K562 (cell line): ENCODE data around the gene KIAA0513. TPM values are rescaled to one million over a fixed set of nuclear protein-coding genes. Genes with fewer than 3 reads are reported as not detected.

ENCODE experiments used
- DLX4 ChIP-seq: fragments of 250-450 bp; sonication (Bioruptor Pico); IDR thresholded peaks from 2 replicates; pipeline ENCODE4 v1.6.1; 2021; ENCODE audit warnings: mild to moderate bottlenecking
- KLF16 ChIP-seq: IDR thresholded peaks from 2 replicates; pipeline ENCODE4 v1.6.1; 2016; ENCODE audit warnings: antibody characterized with exemption
- MXD1 ChIP-seq: fragments of 250-450 bp; sonication (Bioruptor Pico); IDR thresholded peaks from 2 replicates; pipeline ENCODE4 v1.8.0; 2021; ENCODE audit warnings: borderline replicate concordance, mild to moderate bottlenecking, moderate library complexity; ENCODE audit not compliant: poor library complexity, severe bottlenecking
- NCOA4 ChIP-seq: fragments of 450-650 bp; IDR thresholded peaks from 2 replicates; pipeline ENCODE4 v1.6.1; 2018; ENCODE audit warnings: mild to moderate bottlenecking; ENCODE audit not compliant: partially characterized antibody
- NELFE ChIP-seq: IDR thresholded peaks from 2 replicates; pipeline ENCODE4 v1.6.1; 2011; ENCODE audit warnings: mild to moderate bottlenecking; ENCODE audit not compliant: insufficient read depth, insufficient read length
- NR4A1 ChIP-seq, 2 experiments: fragments of 250-450 bp in 1 of 2; fragments of 450-650 bp in 1 of 2; sonication (Bioruptor Pico) in 1 of 2; IDR thresholded peaks; 2 replicates each; pipeline versions ENCODE4 v1.4.0 to v1.6.1; 2016 to 2020; ENCODE audit warnings: mild to moderate bottlenecking in 2 of 2, missing compliant biosample characterization in 1 of 2, missing genetic modification characterization in 1 of 2, moderate library complexity in 1 of 2
- PHF8 ChIP-seq: fragments of 200-600 bp; sonication (generic); IDR thresholded peaks from 2 replicates; pipeline ENCODE4 v1.6.1; 2012; ENCODE audit warnings: mixed run types, mild to moderate bottlenecking, inconsistent platforms, low read length, moderate library complexity, borderline replicate concordance
- POLR2G ChIP-seq: fragments of 200-400 bp; formaldehyde crosslinking; IDR thresholded peaks from 2 replicates; pipeline ENCODE4 v1.6.1; 2017; ENCODE audit warnings: low read depth, mild to moderate bottlenecking, antibody characterized with exemption, low read length, moderate library complexity
- POLR3G ChIP-seq: IDR thresholded peaks from 2 replicates; pipeline ENCODE4 v1.6.1; 2011; ENCODE audit not compliant: insufficient read length, insufficient replicate concordance; ENCODE audit errors: extremely low read depth
- RNF219 ChIP-seq: fragments of 250-450 bp; sonication (Bioruptor Pico); IDR thresholded peaks from 2 replicates; pipeline ENCODE4 v1.5.0; 2022; ENCODE audit warnings: mild to moderate bottlenecking
- SIN3B ChIP-seq: fragments of 450-650 bp; IDR thresholded peaks from 2 replicates; pipeline ENCODE4 v1.6.1; 2017; ENCODE audit warnings: low read depth, mild to moderate bottlenecking, moderate library complexity
- SLC30A9 ChIP-seq: fragments of 250-450 bp; sonication (Bioruptor Pico); IDR thresholded peaks from 2 replicates; pipeline ENCODE4 v1.8.0; 2022; ENCODE audit warnings: mild to moderate bottlenecking, moderate library complexity
- SMARCA4 ChIP-seq: fragments of 450-650 bp; IDR thresholded peaks from 2 replicates; pipeline ENCODE4 v1.6.1; 2016
- TGIF2 ChIP-seq: sonication (generic); formaldehyde crosslinking; IDR thresholded peaks from 2 replicates; pipeline ENCODE4 v1.8.1; 2022; ENCODE audit warnings: mild to moderate bottlenecking, missing genetic modification reagents, moderate library complexity
- ZBTB12 ChIP-seq: fragments of 250-450 bp; sonication (Bioruptor Pico); IDR thresholded peaks from 2 replicates; pipeline ENCODE4 v1.4.0; 2020
- ZBTB26 ChIP-seq: fragments of 450-650 bp; formaldehyde crosslinking; IDR thresholded peaks from 2 replicates; pipeline ENCODE4 v1.4.0; 2022; ENCODE audit warnings: missing genetic modification characterization
- ZBTB33 ChIP-seq: sonication (generic); formaldehyde crosslinking; IDR thresholded peaks from 2 replicates; pipeline ENCODE4 v1.8.1; 2023; ENCODE audit warnings: mild to moderate bottlenecking, missing genetic modification reagents
- ZNF175 ChIP-seq: fragments of 200-800 bp; sonication (Bioruptor generic); IDR thresholded peaks from 2 replicates; pipeline ENCODE4 v1.6.1; 2016; ENCODE audit warnings: low read depth, mild to moderate bottlenecking, missing genetic modification characterization, missing compliant biosample characterization
- polyA plus RNA-seq, 8 experiments: library from polyadenylated mRNA; depleted of rRNA in 4 of 8; stranded (reverse) in 5 of 8; unstranded in 3 of 8; fragments of >200 nt; fragmentation: Nextera tagmentation in 2 of 8; fragmentation: Illumina TruSeq in 1 of 8; extraction: Ambion mirVana in 2 of 8; extraction: Trizol in 1 of 8; gene quantifications; 2 replicates each; pipeline versions ENCODE4 v1.2.1 to v1.2.3, GENCODE V29; 2011 to 2014; ENCODE audit warnings: inconsistent platforms in 1 of 8, missing spikeins in 1 of 8
- total RNA-seq, 7 experiments: library from RNA; depleted of rRNA in 6 of 7; stranded (reverse); fragments of >200 nt in 6 of 7; fragmentation: Illumina TruSeq in 2 of 7; extraction: Trizol in 2 of 7; gene quantifications; 2 replicates each; pipeline versions ENCODE4 v1.2.1 to v1.2.3, GENCODE V29; 2011 to 2021; ENCODE audit warnings: low replicate concordance in 1 of 7

Gene KIAA0513
- total and polyA plus RNA-seq, 9 of the 15 experiments (the other 6 are each of a cell fraction or from before 2014, with no cell fraction given) = 0.18 to 13.7 (median 10.2) TPM

GRCh38 chr16:85114909-85115567 lies 87.4 kb downstream of the KIAA0513 start (continued):
- no peak for TF ChIP-seq RNF219 (CRISPR knock-in tag)
- TF ChIP-seq SIN3B = no peak
- peak; percentile 80 for TF ChIP-seq SMARCA4
- TF ChIP-seq TGIF2 = no peak
- no peak for TF ChIP-seq POLR3G
- TF ChIP-seq ZBTB26 (CRISPR knock-in tag) = no peak
- TF ChIP-seq ZNF175 (CRISPR knock-in tag) = no peak
- TF ChIP-seq NR4A1 (CRISPR knock-in tag; IDR thresholded peaks at IDR 0.05) = no peak
- no peak for TF ChIP-seq NR4A1 (tag; IDR thresholded peaks at IDR 0.05)
- TF ChIP-seq MXD1 = no peak
- TF ChIP-seq NELFE = no peak
- TF ChIP-seq ZBTB12 (CRISPR knock-in tag) = no peak
- peak; percentile 71 for TF ChIP-seq ZBTB33 (CRISPR knock-in tag)
- no peak for TF ChIP-seq NCOA4
- no peak for TF ChIP-seq SLC30A9
- TF ChIP-seq KLF16 = peak; percentile 44
- TF ChIP-seq DLX4 (CRISPR knock-in tag) = no peak
- no peak for TF ChIP-seq POLR2G
- no peak for TF ChIP-seq PHF8
